HEK293 (cell line): ENCODE measurements around the gene FGF8.

Experiments
- CTCF ChIA-PET: fragments of 350-600 bp; formaldehyde crosslinking; extraction: SDS; loops from one replicate; lab custom pipeline; 2021; ENCODE audit warnings: antibody characterized with exemption; lab: Yijun Ruan, JAX
- POLR2A ChIA-PET: fragments of 300-600 bp; formaldehyde crosslinking; extraction: SDS; loops from one replicate; lab custom pipeline; 2020; ENCODE audit warnings: antibody characterized with exemption, inconsistent platforms; lab: Yijun Ruan, JAX
- H3K27ac ChIP-seq: fragments of 200-500 bp; sonication (Bioruptor generic); 2 replicates; pipeline ENCODE4 v1.5.1; 2014; ENCODE audit warnings: low read depth, low read length, control low read depth, inconsistent platforms; ENCODE audit errors: extremely low read depth
- H3K36me3 ChIP-seq, 2 experiments: fragments of 200-500 bp in 1 of 2; sonication (Bioruptor generic) in 1 of 2; 1 replicate in 1 of 2; 2 replicates in 1 of 2; pipeline ENCODE4 v1.5.1; 2014 to 2017; ENCODE audit warnings: inconsistent platforms in 2 of 2, low read length in 2 of 2; ENCODE audit not compliant: control insufficient read depth in 2 of 2, insufficient read depth in 1 of 2
- H3K4me1 ChIP-seq: fragments of 200-500 bp; sonication (Bioruptor generic); 2 replicates; pipeline ENCODE4 v1.5.1; 2014; ENCODE audit warnings: mild to moderate bottlenecking, low read length, inconsistent platforms; ENCODE audit not compliant: control insufficient read depth, insufficient read depth
- H3K4me3 ChIP-seq: 2 replicates; pipeline ENCODE4 v1.5.1; 2011; ENCODE audit warnings: low read depth, mild to moderate bottlenecking, control low read depth, low read length, moderate library complexity
- H3K9me3 ChIP-seq: fragments of 200-500 bp; sonication (Bioruptor generic); 2 replicates; pipeline ENCODE4 v1.5.1; 2014; ENCODE audit warnings: low read depth, low read length, inconsistent platforms; ENCODE audit not compliant: control insufficient read depth, insufficient read depth
- KLF16 ChIP-seq: fragments of 450-650 bp; formaldehyde crosslinking; IDR thresholded peaks from 2 replicates; pipeline ENCODE4 v1.5.1; 2017; ENCODE audit warnings: missing biosample characterization, missing genetic modification characterization
- OSR2 ChIP-seq: fragments of 450-650 bp; formaldehyde crosslinking; IDR thresholded peaks from 2 replicates; pipeline ENCODE4 v1.5.1; 2016; ENCODE audit warnings: missing biosample characterization, missing genetic modification characterization
- SP3 ChIP-seq: fragments of 450-650 bp; formaldehyde crosslinking; IDR thresholded peaks from 2 replicates; pipeline ENCODE4 v1.5.1; 2016; ENCODE audit warnings: missing biosample characterization, missing genetic modification characterization
- WT1 ChIP-seq: fragments of 450-650 bp; formaldehyde crosslinking; IDR thresholded peaks from 2 replicates; pipeline ENCODE4 v1.5.1; 2016; ENCODE audit warnings: missing biosample characterization, missing genetic modification characterization
- YY2 ChIP-seq: fragments of 450-650 bp; formaldehyde crosslinking; IDR thresholded peaks from 2 replicates; pipeline ENCODE4 v1.5.1; 2016; ENCODE audit warnings: missing biosample characterization, missing genetic modification characterization
- ZIC2 ChIP-seq: fragments of 450-650 bp; formaldehyde crosslinking; IDR thresholded peaks from 2 replicates; pipeline ENCODE4 v1.5.1; 2016; ENCODE audit warnings: missing biosample characterization, missing genetic modification characterization
- ZNF10 ChIP-seq: fragments of 450-650 bp; formaldehyde crosslinking; IDR thresholded peaks from 2 replicates; pipeline ENCODE4 v1.5.1; 2017; ENCODE audit warnings: missing biosample characterization, missing genetic modification characterization
- ZNF112 ChIP-seq: fragments of 450-650 bp; formaldehyde crosslinking; IDR thresholded peaks from 2 replicates; pipeline ENCODE4 v1.5.0; 2017; ENCODE audit warnings: missing biosample characterization, missing genetic modification characterization
- ZNF121 ChIP-seq: fragments of 450-650 bp; formaldehyde crosslinking; IDR thresholded peaks from 2 replicates; pipeline ENCODE4 v1.5.1; 2016; ENCODE audit warnings: missing biosample characterization, missing genetic modification characterization
- ZNF169 ChIP-seq: fragments of 450-650 bp; formaldehyde crosslinking; IDR thresholded peaks from 2 replicates; pipeline ENCODE4 v1.5.1; 2016; ENCODE audit warnings: missing biosample characterization, missing genetic modification characterization
- ZNF211 ChIP-seq: fragments of 450-650 bp; formaldehyde crosslinking; IDR thresholded peaks from 2 replicates; pipeline ENCODE4 v1.5.1; 2016; ENCODE audit warnings: low read depth, missing biosample characterization, missing genetic modification characterization
- ZNF24 ChIP-seq: fragments of 450-650 bp; formaldehyde crosslinking; IDR thresholded peaks from 2 replicates; pipeline ENCODE4 v1.5.1; 2016; ENCODE audit warnings: missing biosample characterization, missing genetic modification characterization
- ZNF341 ChIP-seq: fragments of 450-650 bp; formaldehyde crosslinking; IDR thresholded peaks from 2 replicates; pipeline ENCODE4; 2016; ENCODE audit warnings: low read depth, missing biosample characterization, missing genetic modification characterization
- ZNF416 ChIP-seq: fragments of 450-650 bp; formaldehyde crosslinking; IDR thresholded peaks from 2 replicates; pipeline ENCODE4 v1.5.1; 2016; ENCODE audit warnings: missing biosample characterization, missing genetic modification characterization
- ZNF544 ChIP-seq: fragments of 450-650 bp; formaldehyde crosslinking; IDR thresholded peaks from 2 replicates; pipeline ENCODE4 v1.5.0; 2017; ENCODE audit warnings: missing biosample characterization, missing genetic modification characterization
- ZNF624 ChIP-seq: fragments of 450-650 bp; formaldehyde crosslinking; IDR thresholded peaks from 2 replicates; pipeline ENCODE4 v1.5.1; 2017; ENCODE audit warnings: missing biosample characterization, missing genetic modification characterization
- ZNF660 ChIP-seq: fragments of 450-650 bp; IDR thresholded peaks from 2 replicates; pipeline ENCODE4 v1.5.1; 2018; ENCODE audit warnings: missing biosample characterization, mild to moderate bottlenecking, missing genetic modification characterization
- ZXDB ChIP-seq: fragments of 450-650 bp; formaldehyde crosslinking; IDR thresholded peaks from 2 replicates; pipeline ENCODE4 v1.5.1; 2016; ENCODE audit warnings: missing biosample characterization, missing genetic modification characterization
- TF ChIP-seq, protein P1 (sequence below): fragments of 450-650 bp; IDR thresholded peaks from 2 replicates; pipeline ENCODE4 v1.5.1; 2018; ENCODE audit warnings: missing biosample characterization, missing genetic modification characterization
- TF ChIP-seq, protein P2 (sequence below): fragments of 450-650 bp; formaldehyde crosslinking; IDR thresholded peaks from 2 replicates; pipeline ENCODE4; 2016; ENCODE audit warnings: missing biosample characterization, missing genetic modification characterization
- TF ChIP-seq, protein P3 (sequence below): fragments of 450-650 bp; formaldehyde crosslinking; IDR thresholded peaks from 2 replicates; pipeline ENCODE4 v1.5.1; 2017; ENCODE audit warnings: missing biosample characterization, missing genetic modification characterization
- TF ChIP-seq, protein P4 (sequence below): fragments of 450-650 bp; formaldehyde crosslinking; IDR thresholded peaks from 2 replicates; pipeline ENCODE4 v1.5.1; 2017; ENCODE audit warnings: missing biosample characterization, mild to moderate bottlenecking, missing genetic modification characterization, moderate library complexity
- TF ChIP-seq, protein P5 (sequence below): fragments of 450-650 bp; formaldehyde crosslinking; IDR thresholded peaks from 2 replicates; pipeline ENCODE4 v1.5.1; 2016; ENCODE audit warnings: missing biosample characterization, missing genetic modification characterization, borderline replicate concordance
- TF ChIP-seq, protein P6 (sequence below): fragments of 450-650 bp; formaldehyde crosslinking; IDR thresholded peaks from 2 replicates; pipeline ENCODE4 v1.5.1; 2016; ENCODE audit warnings: missing biosample characterization, missing genetic modification characterization
- TF ChIP-seq, protein P7 (sequence below): fragments of 450-650 bp; formaldehyde crosslinking; IDR thresholded peaks from 2 replicates; pipeline ENCODE4 v1.5.1; 2017; ENCODE audit warnings: missing biosample characterization, missing genetic modification characterization

FGF8 gene

DNA sequence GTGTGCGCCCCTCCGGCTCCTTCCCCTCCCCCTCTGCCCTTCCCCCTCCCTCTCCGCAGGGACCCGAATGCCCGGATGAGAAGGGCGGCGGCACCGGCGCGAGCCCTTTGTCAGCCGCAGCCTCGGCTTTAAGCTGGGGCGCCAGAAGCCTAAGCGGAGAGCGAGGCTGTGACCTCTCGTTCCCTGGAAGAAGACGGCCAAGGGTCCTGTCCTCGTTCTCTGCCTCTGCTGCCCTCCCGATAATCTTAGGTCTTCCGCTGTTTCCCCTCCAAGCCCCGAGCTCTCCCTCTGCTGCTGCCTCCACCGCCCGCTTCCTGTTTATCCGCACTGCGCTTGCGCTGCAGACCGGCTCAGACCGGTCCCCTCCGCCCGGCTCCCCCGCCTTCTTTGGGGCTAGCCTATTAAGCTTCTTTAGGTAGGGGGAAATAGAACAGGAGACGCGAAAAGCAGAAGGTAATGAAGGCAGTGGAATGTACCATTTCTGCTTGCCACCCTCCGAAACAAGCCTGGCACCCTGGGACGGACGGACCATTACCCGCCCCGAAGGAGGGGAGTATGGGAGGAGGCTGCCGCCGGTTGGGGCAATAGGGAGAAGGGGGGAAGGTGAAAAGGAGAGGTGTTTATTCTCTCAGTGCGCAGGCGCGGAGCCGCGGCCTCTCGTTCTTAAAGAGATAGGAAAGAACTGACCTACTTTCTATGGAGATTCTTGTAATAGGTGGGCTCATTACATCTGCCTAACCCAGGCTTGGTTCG, 42.4 kb upstream of the FGF8 start, which contains the start of gene OGA (continued):
- TF ChIP-seq, protein P1, sequence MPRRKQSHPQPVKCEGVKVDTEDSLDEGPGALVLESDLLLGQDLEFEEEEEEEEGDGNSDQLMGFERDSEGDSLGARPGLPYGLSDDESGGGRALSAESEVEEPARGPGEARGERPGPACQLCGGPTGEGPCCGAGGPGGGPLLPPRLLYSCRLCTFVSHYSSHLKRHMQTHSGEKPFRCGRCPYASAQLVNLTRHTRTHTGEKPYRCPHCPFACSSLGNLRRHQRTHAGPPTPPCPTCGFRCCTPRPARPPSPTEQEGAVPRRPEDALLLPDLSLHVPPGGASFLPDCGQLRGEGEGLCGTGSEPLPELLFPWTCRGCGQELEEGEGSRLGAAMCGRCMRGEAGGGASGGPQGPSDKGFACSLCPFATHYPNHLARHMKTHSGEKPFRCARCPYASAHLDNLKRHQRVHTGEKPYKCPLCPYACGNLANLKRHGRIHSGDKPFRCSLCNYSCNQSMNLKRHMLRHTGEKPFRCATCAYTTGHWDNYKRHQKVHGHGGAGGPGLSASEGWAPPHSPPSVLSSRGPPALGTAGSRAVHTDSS, result no peak
- TF ChIP-seq KLF16 (tag by site-specific recombination) (peak; percentile 93; the same call in 1 of the 2 replicates), ZNF341 (tag by site-specific recombination) (peak; percentile 95)

DNA sequence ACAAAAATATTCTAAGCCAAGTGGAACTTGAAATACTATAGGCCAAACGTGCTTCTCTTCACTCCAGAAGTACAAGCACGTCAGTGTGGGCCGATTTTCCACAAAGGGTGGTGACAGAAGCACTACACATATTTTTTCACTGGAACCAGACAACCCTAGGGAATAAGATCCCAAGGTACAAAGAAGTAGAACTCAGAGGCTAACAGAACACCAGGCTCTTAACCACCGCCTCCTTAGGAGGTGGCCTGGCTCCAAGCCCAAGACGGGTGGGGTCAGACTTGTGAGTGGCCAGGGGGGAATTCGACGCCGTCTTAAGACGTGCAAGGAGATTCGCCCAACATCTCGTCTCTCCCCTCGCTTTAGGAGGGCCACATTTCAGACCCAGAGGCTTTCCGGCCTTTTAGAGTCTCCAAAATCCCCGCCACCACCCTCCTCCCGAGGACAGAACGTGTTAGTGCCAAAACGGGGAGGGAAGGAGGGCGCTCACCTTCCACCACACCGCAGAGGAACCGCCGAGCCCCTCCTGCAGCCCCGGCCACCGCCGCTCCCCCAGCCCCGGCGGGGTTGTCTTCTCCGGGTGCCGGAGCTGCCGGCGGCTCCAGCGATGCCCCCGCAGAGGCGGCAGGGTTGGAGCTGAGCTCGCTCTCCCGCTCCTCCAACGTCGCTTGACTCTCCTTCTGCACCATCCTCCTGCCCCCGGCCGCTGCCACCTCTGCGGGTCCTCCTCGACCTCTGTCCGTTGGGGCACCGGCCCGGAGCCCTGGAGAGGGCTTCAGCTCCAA, 41.6 kb upstream of the FGF8 start:
- Histone ChIP-seq H3K4me3 (peak overlapping the region; percentile 92), H3K9me3 (no peaks in the 10 kb centered on the region), H3K4me1 (peaks cover 9% of the 10 kb centered on the region), H3K27ac (peak overlapping the region; percentile 90), H3K36me3 (peaks cover 0 to 7% of the 10 kb centered on the region in 2 experiments; a peak in 2 of 3 replicates)
- ChIA-PET POLR2A (interaction anchor here (0.6 to 2.5 kb wide), 18 partner anchors 9 to 588 kb away, joined by 3 to 24 read pairs (median 4); partner anchors contain the start of genes DPCD, NPM3 and POLL), CTCF (interaction anchor here (0.6 to 2.6 kb wide), 9 partner anchors 10 to 544 kb away, joined by 3 to 17 read pairs (median 6); no protein-coding TSS in a partner anchor)
- TF ChIP-seq, protein P2, sequence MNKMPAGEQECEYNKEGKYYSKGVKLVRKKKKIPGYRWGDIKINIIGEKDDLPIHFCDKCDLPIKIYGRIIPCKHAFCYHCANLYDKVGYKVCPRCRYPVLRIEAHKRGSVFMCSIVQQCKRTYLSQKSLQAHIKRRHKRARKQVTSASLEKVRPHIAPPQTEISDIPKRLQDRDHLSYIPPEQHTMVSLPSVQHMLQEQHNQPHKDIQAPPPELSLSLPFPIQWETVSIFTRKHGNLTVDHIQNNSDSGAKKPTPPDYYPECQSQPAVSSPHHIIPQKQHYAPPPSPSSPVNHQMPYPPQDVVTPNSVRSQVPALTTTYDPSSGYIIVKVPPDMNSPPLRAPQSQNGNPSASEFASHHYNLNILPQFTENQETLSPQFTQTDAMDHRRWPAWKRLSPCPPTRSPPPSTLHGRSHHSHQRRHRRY (tag by site-specific recombination), result no peak
- TF ChIP-seq ZNF544 (tag by site-specific recombination) (no peak), ZIC2 (tag by site-specific recombination) (no peak; the same call in 1 of the 2 replicates), ZNF169 (tag by site-specific recombination) (no peak), SP3 (peak; percentile 45; the same call in 1 of the 2 replicates), ZNF112 (tag by site-specific recombination) (no peak), ZNF10 (tag by site-specific recombination) (no peak), ZNF416 (tag by site-specific recombination) (no peak), ZNF24 (tag by site-specific recombination) (no peak), ZNF660 (no peak), WT1 (tag by site-specific recombination) (no peak), ZNF121 (tag by site-specific recombination) (0 out of 2 replicates have a peak, but pooled peaks have one; percentile 33), ZNF211 (tag by site-specific recombination) (no peak), ZXDB (tag by site-specific recombination) (no peak), OSR2 (tag by site-specific recombination) (peak; percentile 74), ZNF624 (no peak), YY2 (no peak)
- TF ChIP-seq, protein P3, sequence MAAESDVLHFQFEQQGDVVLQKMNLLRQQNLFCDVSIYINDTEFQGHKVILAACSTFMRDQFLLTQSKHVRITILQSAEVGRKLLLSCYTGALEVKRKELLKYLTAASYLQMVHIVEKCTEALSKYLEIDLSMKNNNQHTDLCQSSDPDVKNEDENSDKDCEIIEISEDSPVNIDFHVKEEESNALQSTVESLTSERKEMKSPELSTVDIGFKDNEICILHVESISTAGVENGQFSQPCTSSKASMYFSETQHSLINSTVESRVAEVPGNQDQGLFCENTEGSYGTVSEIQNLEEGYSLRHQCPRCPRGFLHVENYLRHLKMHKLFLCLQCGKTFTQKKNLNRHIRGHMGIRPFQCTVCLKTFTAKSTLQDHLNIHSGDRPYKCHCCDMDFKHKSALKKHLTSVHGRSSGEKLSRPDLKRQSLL (tag by site-specific recombination), result peak; percentile 68; the same call in 1 of the 2 replicates
- TF ChIP-seq, protein P4, sequence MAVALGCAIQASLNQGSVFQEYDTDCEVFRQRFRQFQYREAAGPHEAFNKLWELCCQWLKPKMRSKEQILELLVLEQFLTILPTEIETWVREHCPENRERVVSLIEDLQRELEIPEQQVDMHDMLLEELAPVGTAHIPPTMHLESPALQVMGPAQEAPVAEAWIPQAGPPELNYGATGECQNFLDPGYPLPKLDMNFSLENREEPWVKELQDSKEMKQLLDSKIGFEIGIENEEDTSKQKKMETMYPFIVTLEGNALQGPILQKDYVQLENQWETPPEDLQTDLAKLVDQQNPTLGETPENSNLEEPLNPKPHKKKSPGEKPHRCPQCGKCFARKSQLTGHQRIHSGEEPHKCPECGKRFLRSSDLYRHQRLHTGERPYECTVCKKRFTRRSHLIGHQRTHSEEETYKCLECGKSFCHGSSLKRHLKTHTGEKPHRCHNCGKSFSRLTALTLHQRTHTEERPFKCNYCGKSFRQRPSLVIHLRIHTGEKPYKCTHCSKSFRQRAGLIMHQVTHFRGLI (tag by site-specific recombination), result no peak; the same call in 1 of the 2 replicates
- TF ChIP-seq, protein P5, sequence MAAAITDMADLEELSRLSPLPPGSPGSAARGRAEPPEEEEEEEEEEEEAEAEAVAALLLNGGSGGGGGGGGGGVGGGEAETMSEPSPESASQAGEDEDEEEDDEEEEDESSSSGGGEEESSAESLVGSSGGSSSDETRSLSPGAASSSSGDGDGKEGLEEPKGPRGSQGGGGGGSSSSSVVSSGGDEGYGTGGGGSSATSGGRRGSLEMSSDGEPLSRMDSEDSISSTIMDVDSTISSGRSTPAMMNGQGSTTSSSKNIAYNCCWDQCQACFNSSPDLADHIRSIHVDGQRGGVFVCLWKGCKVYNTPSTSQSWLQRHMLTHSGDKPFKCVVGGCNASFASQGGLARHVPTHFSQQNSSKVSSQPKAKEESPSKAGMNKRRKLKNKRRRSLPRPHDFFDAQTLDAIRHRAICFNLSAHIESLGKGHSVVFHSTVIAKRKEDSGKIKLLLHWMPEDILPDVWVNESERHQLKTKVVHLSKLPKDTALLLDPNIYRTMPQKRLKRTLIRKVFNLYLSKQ, result no peak
- TF ChIP-seq, protein P6, sequence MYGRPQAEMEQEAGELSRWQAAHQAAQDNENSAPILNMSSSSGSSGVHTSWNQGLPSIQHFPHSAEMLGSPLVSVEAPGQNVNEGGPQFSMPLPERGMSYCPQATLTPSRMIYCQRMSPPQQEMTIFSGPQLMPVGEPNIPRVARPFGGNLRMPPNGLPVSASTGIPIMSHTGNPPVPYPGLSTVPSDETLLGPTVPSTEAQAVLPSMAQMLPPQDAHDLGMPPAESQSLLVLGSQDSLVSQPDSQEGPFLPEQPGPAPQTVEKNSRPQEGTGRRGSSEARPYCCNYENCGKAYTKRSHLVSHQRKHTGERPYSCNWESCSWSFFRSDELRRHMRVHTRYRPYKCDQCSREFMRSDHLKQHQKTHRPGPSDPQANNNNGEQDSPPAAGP (tag by site-specific recombination), result 0 out of 2 replicates have a peak, but pooled peaks have one; percentile 1
- TF ChIP-seq, protein P7, sequence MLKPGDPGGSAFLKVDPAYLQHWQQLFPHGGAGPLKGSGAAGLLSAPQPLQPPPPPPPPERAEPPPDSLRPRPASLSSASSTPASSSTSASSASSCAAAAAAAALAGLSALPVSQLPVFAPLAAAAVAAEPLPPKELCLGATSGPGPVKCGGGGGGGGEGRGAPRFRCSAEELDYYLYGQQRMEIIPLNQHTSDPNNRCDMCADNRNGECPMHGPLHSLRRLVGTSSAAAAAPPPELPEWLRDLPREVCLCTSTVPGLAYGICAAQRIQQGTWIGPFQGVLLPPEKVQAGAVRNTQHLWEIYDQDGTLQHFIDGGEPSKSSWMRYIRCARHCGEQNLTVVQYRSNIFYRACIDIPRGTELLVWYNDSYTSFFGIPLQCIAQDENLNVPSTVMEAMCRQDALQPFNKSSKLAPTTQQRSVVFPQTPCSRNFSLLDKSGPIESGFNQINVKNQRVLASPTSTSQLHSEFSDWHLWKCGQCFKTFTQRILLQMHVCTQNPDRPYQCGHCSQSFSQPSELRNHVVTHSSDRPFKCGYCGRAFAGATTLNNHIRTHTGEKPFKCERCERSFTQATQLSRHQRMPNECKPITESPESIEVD (tag by site-specific recombination), result peak; percentile 78
